Measurements from ENCODE around the gene OR8A1. TPM values are rescaled to one million over a fixed set of nuclear protein-coding genes. Genes with fewer than 3 reads are reported as not detected.

OR8A1 gene
- total RNA-seq, 1 experiment from 2014 or later = not detected

DNA sequence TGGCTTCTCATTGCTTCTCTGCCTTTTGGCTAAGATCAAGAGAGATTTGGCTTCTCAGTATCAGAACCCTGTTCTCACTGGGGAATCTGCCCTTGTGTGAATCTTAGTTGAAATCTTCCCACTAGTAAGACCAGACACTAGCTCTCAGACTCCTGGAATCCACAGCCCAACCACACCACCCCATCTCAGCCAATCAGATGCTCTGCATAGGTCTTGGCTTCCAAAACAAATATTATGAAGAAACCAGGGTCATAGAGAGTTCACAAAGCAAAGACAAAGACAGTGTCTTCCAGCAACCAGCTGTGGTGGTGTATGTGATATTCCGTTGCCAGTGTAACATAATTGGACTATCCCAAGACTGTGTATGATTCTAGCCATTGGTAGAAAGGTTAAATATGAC is 31.8 kb upstream of the OR8A1 start:
- Mint-ChIP-seq H3K9me3 (no peaks in the 10 kb centered on the region), H3K27ac (peak overlapping the region in 1 of 3 experiments; percentile 19; a peak in 2 of 7 replicates), H3K36me3 (ENCODE audit: insufficient read depth in 1 of 3, low read depth in 3 of 3) (no peaks in the 10 kb centered on the region), H3K4me1 (peaks cover 10 to 13% of the 10 kb centered on the region in 2 experiments), H3K4me3 (no peak overlapping the region), H3K27me3 (ENCODE audit: low read depth) (no peaks in the 10 kb centered on the region; the same call in 1 of the 2 replicates)
- Histone ChIP-seq H3K56ac (ENCODE audit: insufficient read length, low read depth, low read length) (no peak overlapping the region), H2BK120ac (ENCODE audit: low read depth, low read length, poor library complexity, severe bottlenecking) (no peak overlapping the region), H3K14ac (ENCODE audit: insufficient read depth, low read length) (no peak overlapping the region), H4K20me1 (ENCODE audit: control insufficient read depth, insufficient read depth, insufficient read length) (no peaks in the 10 kb centered on the region), H2BK15ac (ENCODE audit: low read depth, low read length) (no peak overlapping the region), H4K91ac (ENCODE audit: insufficient read length, low read depth, low read length) (no peak overlapping the region), H3K27ac (ENCODE audit: insufficient read length, low read depth, low read length) (no peak overlapping the region), H2BK20ac (ENCODE audit: low read depth, low read length, poor library complexity, severe bottlenecking) (no peak overlapping the region), H4K5ac (ENCODE audit: insufficient read length, low read depth, low read length) (no peak overlapping the region), H3K79me1 (ENCODE audit: insufficient read depth, low read depth, low read length, poor library complexity, severe bottlenecking) (no peaks in the 10 kb centered on the region), H3K9me3 (ENCODE audit: control insufficient read depth, low read depth, low read length) (no peaks in the 10 kb centered on the region), H2AK5ac (ENCODE audit: insufficient read length, low read length) (no peak overlapping the region), H3K18ac (ENCODE audit: insufficient read length, low read depth, low read length) (no peak overlapping the region), H3K9ac (ENCODE audit: extremely low read depth, insufficient read length, low read length) (no peak overlapping the region), H2BK12ac (ENCODE audit: insufficient read length, low read depth, low read length) (no peak overlapping the region), H3K23me2 (ENCODE audit: insufficient read length, low read depth, low read length, poor library complexity, severe bottlenecking) (no peaks in the 10 kb centered on the region), H2BK5ac (ENCODE audit: insufficient read length, low read length) (no peak overlapping the region), H3K4me2 (ENCODE audit: insufficient read depth, insufficient read length, low read length) (no peak overlapping the region), H3K4me1 (ENCODE audit: insufficient read depth, low read length) (no peaks in the 10 kb centered on the region), H3K27me3 (ENCODE audit: insufficient read depth, low read length) (no peaks in the 10 kb centered on the region), H3K4ac (ENCODE audit: low read depth, low read length) (no peak overlapping the region), H4K8ac (replicated peaks; ENCODE audit: insufficient read length, low read depth, low read length) (no peak overlapping the region), H2AFZ (ENCODE audit: low read length) (no peak overlapping the region), H3T11ph (ENCODE audit: low read length) (no peak overlapping the region), H3K23ac (ENCODE audit: insufficient read length, low read depth, low read length) (no peak overlapping the region), H3K79me2 (ENCODE audit: insufficient read depth, low read length) (no peaks in the 10 kb centered on the region)
- WGBS (ENCODE audit: extremely low coverage, insufficient read length, low lambda C conversion rate) = no CpG with 5 or more reads among the region's 1 CpG
- DNase-seq = no peak
- TF ChIP-seq, protein P1, sequence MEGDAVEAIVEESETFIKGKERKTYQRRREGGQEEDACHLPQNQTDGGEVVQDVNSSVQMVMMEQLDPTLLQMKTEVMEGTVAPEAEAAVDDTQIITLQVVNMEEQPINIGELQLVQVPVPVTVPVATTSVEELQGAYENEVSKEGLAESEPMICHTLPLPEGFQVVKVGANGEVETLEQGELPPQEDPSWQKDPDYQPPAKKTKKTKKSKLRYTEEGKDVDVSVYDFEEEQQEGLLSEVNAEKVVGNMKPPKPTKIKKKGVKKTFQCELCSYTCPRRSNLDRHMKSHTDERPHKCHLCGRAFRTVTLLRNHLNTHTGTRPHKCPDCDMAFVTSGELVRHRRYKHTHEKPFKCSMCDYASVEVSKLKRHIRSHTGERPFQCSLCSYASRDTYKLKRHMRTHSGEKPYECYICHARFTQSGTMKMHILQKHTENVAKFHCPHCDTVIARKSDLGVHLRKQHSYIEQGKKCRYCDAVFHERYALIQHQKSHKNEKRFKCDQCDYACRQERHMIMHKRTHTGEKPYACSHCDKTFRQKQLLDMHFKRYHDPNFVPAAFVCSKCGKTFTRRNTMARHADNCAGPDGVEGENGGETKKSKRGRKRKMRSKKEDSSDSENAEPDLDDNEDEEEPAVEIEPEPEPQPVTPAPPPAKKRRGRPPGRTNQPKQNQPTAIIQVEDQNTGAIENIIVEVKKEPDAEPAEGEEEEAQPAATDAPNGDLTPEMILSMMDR (conservative IDR thresholded peaks at IDR 0.05) = no peak

All from H9 (cell line).